HCT116 (cell line): ENCODE results near the gene CHRD.

ENCODE experiments used
- CEBPB ChIP-seq: IDR thresholded peaks from 2 replicates; pipeline ENCODE4 v1.6.1; 2012; ENCODE audit warnings: low read depth
- EZH2 ChIP-seq: fragments of 200-600 bp; sonication (generic); IDR thresholded peaks from 2 replicates; pipeline ENCODE4 v1.6.1; 2017; ENCODE audit warnings: antibody characterized with exemption, mixed run types
- EZH2phosphoT487 ChIP-seq: fragments of 200-600 bp; IDR thresholded peaks from 2 replicates; pipeline ENCODE4 v1.6.1; 2018; ENCODE audit warnings: antibody characterized with exemption, borderline replicate concordance
- POLR2A ChIP-seq: IDR thresholded peaks from 2 replicates; pipeline ENCODE4 v1.7.0; 2011; ENCODE audit warnings: borderline replicate concordance; ENCODE audit not compliant: insufficient read depth, insufficient read length; ENCODE audit errors: extremely low read depth
- POLR2AphosphoS5 ChIP-seq: IDR thresholded peaks from 2 replicates; pipeline ENCODE4 v1.6.1; 2011; ENCODE audit warnings: mild to moderate bottlenecking, low read depth, low read length, moderate library complexity
- REST ChIP-seq: IDR thresholded peaks from 2 replicates; pipeline ENCODE4 v1.6.1; 2012; ENCODE audit warnings: low read depth
- SP1 ChIP-seq: IDR thresholded peaks from 2 replicates; pipeline ENCODE4 v1.6.1; 2012; ENCODE audit warnings: low read depth
- TCF7L2 ChIP-seq: IDR thresholded peaks from 2 replicates; pipeline ENCODE4 v1.7.0; 2011; ENCODE audit warnings: borderline replicate concordance, inconsistent platforms; ENCODE audit not compliant: insufficient read depth, insufficient read length; ENCODE audit errors: extremely low read depth
- YY1 ChIP-seq: IDR thresholded peaks from 2 replicates; pipeline ENCODE4 v1.6.1; 2011; ENCODE audit warnings: low read length, low read depth, moderate library complexity, mild to moderate bottlenecking; ENCODE audit not compliant: insufficient replicate concordance; ENCODE audit errors: extremely low read depth
- ZFX ChIP-seq: fragments of 450-650 bp; IDR thresholded peaks from 2 replicates; pipeline ENCODE4 v1.6.1; 2017
- TF ChIP-seq, protein P1 (sequence below), 3 experiments: fragments of 200-600 bp in 1 of 3; sonication (generic) in 1 of 3; IDR thresholded peaks in 2 of 3; conservative IDR thresholded peaks in 1 of 3; 2 replicates each; pipeline ENCODE4 v1.5.1; 2012 to 2017; ENCODE audit warnings: low read depth in 2 of 3, low read length in 2 of 3, antibody characterized with exemption in 1 of 3, borderline replicate concordance in 1 of 3, control low read depth in 1 of 3, mild to moderate bottlenecking in 1 of 3, mixed read lengths in 1 of 3, mixed run types in 1 of 3, moderate library complexity in 1 of 3; ENCODE audit not compliant: insufficient read depth in 1 of 3
- TF ChIP-seq, protein P2 (sequence below): IDR thresholded peaks from 2 replicates; pipeline ENCODE4 v1.6.1; 2012

DNA sequence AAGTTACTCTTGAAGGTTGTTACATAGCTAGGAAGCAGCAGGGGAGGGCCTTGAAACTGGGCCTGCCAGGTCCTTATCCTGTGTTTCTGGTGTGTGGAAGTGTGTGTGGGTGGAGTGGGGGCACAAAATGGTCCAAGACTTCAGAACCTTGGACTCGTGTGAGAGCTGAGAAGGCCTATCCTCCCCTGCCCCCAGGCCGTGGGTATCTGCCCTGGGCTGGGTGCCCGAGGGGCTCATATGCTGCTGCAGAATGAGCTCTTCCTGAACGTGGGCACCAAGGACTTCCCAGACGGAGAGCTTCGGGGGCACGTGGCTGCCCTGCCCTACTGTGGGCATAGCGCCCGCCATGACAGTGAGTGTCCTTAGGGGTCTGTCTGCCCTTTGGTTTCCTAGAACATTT lies 4.5 kb downstream of the CHRD start:
- no peak for TF ChIP-seq YY1
- no peak for TF ChIP-seq POLR2A
- TF ChIP-seq SP1: no peak
- TF ChIP-seq, protein P1, sequence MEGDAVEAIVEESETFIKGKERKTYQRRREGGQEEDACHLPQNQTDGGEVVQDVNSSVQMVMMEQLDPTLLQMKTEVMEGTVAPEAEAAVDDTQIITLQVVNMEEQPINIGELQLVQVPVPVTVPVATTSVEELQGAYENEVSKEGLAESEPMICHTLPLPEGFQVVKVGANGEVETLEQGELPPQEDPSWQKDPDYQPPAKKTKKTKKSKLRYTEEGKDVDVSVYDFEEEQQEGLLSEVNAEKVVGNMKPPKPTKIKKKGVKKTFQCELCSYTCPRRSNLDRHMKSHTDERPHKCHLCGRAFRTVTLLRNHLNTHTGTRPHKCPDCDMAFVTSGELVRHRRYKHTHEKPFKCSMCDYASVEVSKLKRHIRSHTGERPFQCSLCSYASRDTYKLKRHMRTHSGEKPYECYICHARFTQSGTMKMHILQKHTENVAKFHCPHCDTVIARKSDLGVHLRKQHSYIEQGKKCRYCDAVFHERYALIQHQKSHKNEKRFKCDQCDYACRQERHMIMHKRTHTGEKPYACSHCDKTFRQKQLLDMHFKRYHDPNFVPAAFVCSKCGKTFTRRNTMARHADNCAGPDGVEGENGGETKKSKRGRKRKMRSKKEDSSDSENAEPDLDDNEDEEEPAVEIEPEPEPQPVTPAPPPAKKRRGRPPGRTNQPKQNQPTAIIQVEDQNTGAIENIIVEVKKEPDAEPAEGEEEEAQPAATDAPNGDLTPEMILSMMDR (IDR thresholded peaks at IDR 0.05 in 2 of 3, conservative IDR thresholded peaks at IDR 0.05 in 1 of 3; ENCODE audit: borderline replicate concordance in 1 of 3, insufficient read depth in 1 of 3, low read depth in 2 of 3, low read length in 2 of 3): no peak
- no peak for TF ChIP-seq REST
- TF ChIP-seq CEBPB: no peak
- TF ChIP-seq EZH2: no peak
- no peak for TF ChIP-seq POLR2AphosphoS5
- TF ChIP-seq EZH2phosphoT487: no peak
- no peak for TF ChIP-seq ZFX
- TF ChIP-seq TCF7L2: no peak
- TF ChIP-seq, protein P2, sequence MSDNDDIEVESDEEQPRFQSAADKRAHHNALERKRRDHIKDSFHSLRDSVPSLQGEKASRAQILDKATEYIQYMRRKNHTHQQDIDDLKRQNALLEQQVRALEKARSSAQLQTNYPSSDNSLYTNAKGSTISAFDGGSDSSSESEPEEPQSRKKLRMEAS: no peak
